Stimulated activated CD4-positive, alpha-beta T cell treated with anti-CD3 and anti-CD28 coated beads, Interleukin-2, amount 100 ng/mL, for 48 hours (primary cell): ENCODE data around the gene SLC2A11.

Source experiments
- DNase-seq, 2 donors: peaks; one replicate each; pipeline ENCODE4 v3.0.0-alpha.2; 2020

The SLC2A11 gene

GRCh38 chr22:23857606-23858483 lies at the start of gene SLC2A11:
Gene SLC2A11, plus strand, starts transcription at chr22:23857875. Its CDS starts 125 bp downstream, at chr22:23858000.
- DNase-seq = peak; percentile 90

GRCh38 chr22:23812378-23812777 lies 45.3 kb upstream of the SLC2A11 start:
- DNase-seq = no peak

- DNase-seq = no peak
Observed at GRCh38 chr22:23815541-23816155, 42.0 kb upstream of the SLC2A11 start.

GRCh38 chr22:23816156-23816976 lies 41.3 kb upstream of the SLC2A11 start:
- DNase-seq = no peak

- no peak for DNase-seq
Observed at GRCh38 chr22:23817146-23817545, 40.5 kb upstream of the SLC2A11 start.

- DNase-seq = no peak
Observed at GRCh38 chr22:23818541-23818940, 39.1 kb upstream of the SLC2A11 start.

GRCh38 chr22:23820748-23821211 lies 36.9 kb upstream of the SLC2A11 start:
- no peak for DNase-seq

GRCh38 chr22:23822101-23822671 lies 35.5 kb upstream of the SLC2A11 start:
- DNase-seq = no peak

- no peak for DNase-seq
Observed at GRCh38 chr22:23823331-23823791, 34.3 kb upstream of the SLC2A11 start.

GRCh38 chr22:23824476-23825245 lies 33.0 kb upstream of the SLC2A11 start:
- DNase-seq = no peak

- no peak for DNase-seq
Observed at GRCh38 chr22:23825246-23825905, 32.3 kb upstream of the SLC2A11 start.

GRCh38 chr22:23826510-23827350 lies 30.9 kb upstream of the SLC2A11 start:
- DNase-seq = no peak

GRCh38 chr22:23827351-23827995 lies 30.2 kb upstream of the SLC2A11 start:
- DNase-seq = no peak

GRCh38 chr22:23828800-23829680 lies 28.6 kb upstream of the SLC2A11 start:
- no peak for DNase-seq

GRCh38 chr22:23829845-23830372 lies 27.8 kb upstream of the SLC2A11 start:
- no peak for DNase-seq

- DNase-seq = no peak
Observed at GRCh38 chr22:23831261-23831660, 26.4 kb upstream of the SLC2A11 start.

- DNase-seq = no peak
Observed at GRCh38 chr22:23831781-23832180, 25.9 kb upstream of the SLC2A11 start.

- DNase-seq = no peak
Observed at GRCh38 chr22:23832226-23833016, 25.3 kb upstream of the SLC2A11 start.
